B cell (primary cell): ENCODE measurements around the gene NRGN. TPM values are rescaled to one million over a fixed set of nuclear protein-coding genes. Genes with fewer than 3 reads are reported as not detected.

ENCODE experiments used
- ATAC-seq: fragments of 200-7000 bp; cut with Tn5 transposase; one replicate; pipeline ENCODE4 v1.10.0; 2021; ENCODE audit warnings: low read depth, mild to moderate bottlenecking, moderate number of reproducible peaks, moderate library complexity
- CTCF ChIA-PET: fragments of 350-600 bp; sonication (Branson Sonifier 250); formaldehyde crosslinking; loops from one replicate; lab custom pipeline; 2021; ENCODE audit warnings: antibody characterized with exemption, inconsistent platforms; lab: Charles Lee
- POLR2A ChIA-PET: fragments of 350-600 bp; sonication (Branson Sonifier 250); formaldehyde crosslinking; loops from one replicate; lab custom pipeline; 2021; ENCODE audit warnings: antibody characterized with exemption; lab: Charles Lee
- DNase-seq: peaks from one replicate; pipeline ENCODE4 v3.0.0; 2013
- H2AFZ ChIP-seq: 2 replicates; pipeline ENCODE4 v1.6.1; 2012; ENCODE audit warnings: mild to moderate bottlenecking, low read depth, low read length; ENCODE audit not compliant: insufficient read depth, poor library complexity, severe bottlenecking
- H3K27ac ChIP-seq, 2 donors: 1 replicate in 1 of 2; 2 replicates in 1 of 2; pipeline ENCODE4 v1.5.1; 2012 to 2013; ENCODE audit warnings: low read length in 2 of 2, mild to moderate bottlenecking in 2 of 2, moderate library complexity in 1 of 2
- H3K27me3 ChIP-seq, 4 experiments: fragments of 200-600 bp in 1 of 4; sonication (generic) in 1 of 4; replicated peaks in 1 of 4; 1 replicate in 2 of 4; 2 replicates in 2 of 4; pipeline versions ENCODE4 v1.6.1 to v1.7.0; 2013 to 2016; ENCODE audit warnings: low read length in 3 of 4, mild to moderate bottlenecking in 2 of 4, mixed read lengths in 1 of 4, moderate library complexity in 1 of 4; ENCODE audit not compliant: insufficient read depth in 4 of 4, control insufficient read depth in 3 of 4; ENCODE audit errors: control extremely low read depth in 1 of 4
- H3K36me3 ChIP-seq, 2 experiments: replicated peaks in 1 of 2; 1 replicate in 1 of 2; 2 replicates in 1 of 2; pipeline versions ENCODE4 v1.6.1 to v1.7.1; 2013; ENCODE audit warnings: low read length in 1 of 2; ENCODE audit not compliant: insufficient read depth in 2 of 2, control insufficient read depth in 1 of 2; ENCODE audit errors: control extremely low read depth in 1 of 2, extremely low read depth in 1 of 2
- H3K4me1 ChIP-seq, 2 donors: fragments of 200-600 bp in 1 of 2; sonication (generic) in 1 of 2; 1 replicate in 1 of 2; 2 replicates in 1 of 2; pipeline versions ENCODE4 v1.5.1 to v1.6.1; 2013 to 2017; ENCODE audit warnings: low read length in 2 of 2; ENCODE audit not compliant: control insufficient read depth in 2 of 2, insufficient read depth in 2 of 2
- H3K4me2 ChIP-seq: replicated peaks from 2 replicates; pipeline ENCODE3; 2012; ENCODE audit warnings: mild to moderate bottlenecking, low read depth, low read length; ENCODE audit not compliant: poor library complexity, severe bottlenecking
- H3K4me3 ChIP-seq, 5 experiments: fragments of 200-600 bp in 1 of 5; sonication (generic) in 1 of 5; 1 replicate in 3 of 5; 2 replicates in 2 of 5; pipeline versions ENCODE4 v1.5.1 to v1.7.0; 2011 to 2016; ENCODE audit warnings: low read length in 4 of 5, mild to moderate bottlenecking in 4 of 5, low read depth in 2 of 5, control low read depth in 1 of 5, moderate library complexity in 1 of 5; ENCODE audit not compliant: insufficient read depth in 1 of 5; ENCODE audit errors: control extremely low read depth in 1 of 5, extremely low read depth in 1 of 5
- H3K79me2 ChIP-seq: fragments of 200-600 bp; sonication (generic); one replicate; pipeline ENCODE4 v1.6.0; 2016; ENCODE audit warnings: low read length; ENCODE audit not compliant: control insufficient read depth, insufficient read depth
- H3K9ac ChIP-seq: fragments of 200-600 bp; sonication (generic); 2 replicates; pipeline ENCODE4 v1.6.1; 2017; ENCODE audit warnings: mild to moderate bottlenecking, low read length, moderate library complexity
- H3K9me3 ChIP-seq, 3 donors: one replicate each; pipeline versions ENCODE4 v1.6.1 to v1.7.1; 2013; ENCODE audit warnings: low read length in 2 of 3; ENCODE audit not compliant: control insufficient read depth in 2 of 3, insufficient read depth in 1 of 3; ENCODE audit errors: control extremely low read depth in 1 of 3
- H4K20me1 ChIP-seq: 2 replicates; pipeline ENCODE4 v1.6.0; 2012; ENCODE audit warnings: mild to moderate bottlenecking, low read length; ENCODE audit not compliant: insufficient read depth, control insufficient read depth, poor library complexity, severe bottlenecking
- H3K27ac Mint-ChIP-seq: one replicate; pipeline ENCODE4 v1.8.0; 2021; ENCODE audit warnings: mixed read lengths
- H3K27me3 Mint-ChIP-seq: one replicate; pipeline ENCODE4 v1.8.0; 2021; ENCODE audit warnings: mixed read lengths
- H3K4me1 Mint-ChIP-seq: one replicate; pipeline ENCODE4 v1.8.0; 2021; ENCODE audit warnings: mixed read lengths
- H3K4me3 Mint-ChIP-seq: one replicate; pipeline ENCODE4 v1.8.0; 2021; ENCODE audit warnings: mixed read lengths
- H3K9me3 Mint-ChIP-seq: one replicate; pipeline ENCODE4 v1.8.0; 2022; ENCODE audit warnings: mixed read lengths; ENCODE audit not compliant: insufficient read depth
- EZH2 ChIP-seq: IDR thresholded peaks from 2 replicates; pipeline ENCODE4 v1.6.1; 2012; ENCODE audit warnings: borderline replicate concordance, low read depth, mild to moderate bottlenecking, moderate library complexity, low read length; ENCODE audit not compliant: insufficient read depth, poor library complexity, severe bottlenecking
- WGBS: methylation state at CpG from one replicate; pipeline ENCODE4 v1.1.5; 2013; ENCODE audit warnings: missing lambda C conversion rate; ENCODE audit not compliant: insufficient coverage; 5-methylcytosine and 5-hydroxymethylcytosine counted together
- intact Hi-C: fragments of 100-400 bp; cut with micrococcal nuclease; formaldehyde crosslinking; loops from one replicate; pipeline ENCODE4 v1.10.0; 2022
- polyA plus RNA-seq: library from polyadenylated mRNA; depleted of rRNA; stranded (reverse); fragments of >200 nt; gene quantifications from 2 replicates; pipeline ENCODE4 v1.2.3, GENCODE V29; 2012
- total RNA-seq, 2 donors: library from RNA; stranded (reverse); fragments of 120-200 nt in 1 of 2; gene quantifications; 1 replicate in 1 of 2; 2 replicates in 1 of 2; pipeline versions ENCODE4 v1.2.3 to v1.2.4, GENCODE V29; 2013 to 2022
- TF ChIP-seq, protein P1 (sequence below): fragments of 200-600 bp; IDR thresholded peaks from one replicate; pipeline ENCODE4 v1.8.0; 2022; ENCODE audit warnings: antibody characterized with exemption, mild to moderate bottlenecking

NRGN gene
- total and polyA plus RNA-seq, 2 donors (not counting 1 experiment from before 2014, with no cell fraction given), result 3.1 TPM; not detected in 1

DNA sequence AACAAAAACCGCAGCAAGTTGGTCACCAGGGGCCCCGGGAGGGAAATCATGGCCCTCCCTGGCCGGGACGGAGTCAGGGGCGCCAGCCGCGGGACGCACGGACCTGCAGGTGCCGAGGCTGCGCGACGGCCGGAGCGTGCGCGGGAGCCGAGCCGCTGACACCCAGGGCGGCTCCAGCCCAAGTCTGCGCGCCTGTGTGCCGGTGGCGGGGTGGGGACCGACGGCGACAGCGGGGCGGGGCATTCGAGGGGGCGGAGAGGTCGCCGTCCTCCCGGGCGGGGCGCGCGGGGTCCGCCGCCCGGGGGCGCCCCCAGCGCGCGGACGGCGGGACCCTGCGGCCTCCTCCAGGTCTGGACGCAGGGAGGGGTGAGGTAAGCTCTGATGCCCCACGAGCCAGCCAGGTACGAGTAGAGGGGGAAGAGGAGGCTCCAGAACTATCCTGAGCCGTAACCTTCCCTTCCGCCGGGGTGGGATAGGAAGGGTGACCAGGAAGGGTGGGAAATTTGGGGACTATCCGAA, 22.4 kb downstream of the NRGN start, which contains the start of gene ESAM:
Gene ESAM (minus strand): TSS at position 186 of the 519 bp plus-strand sequence. CDS start 136 bp downstream, at position 50.
- Histone ChIP-seq H3K27me3 (peaks cover 0 to 22% (median 10%) of the 10 kb centered on the region in 4 experiments), H3K36me3 (peaks cover 0 to 3% of the 10 kb centered on the region in 2 experiments), H4K20me1 (peaks cover 6% of the 10 kb centered on the region), H3K79me2 (peaks cover 23% of the 10 kb centered on the region), H3K4me3 (peak within 1 kb of the TSS; percentile 42 to 81 (median 64)), H3K9ac (peak within 1 kb of the TSS; percentile 76), H3K4me2 (peak within 1 kb of the TSS; percentile 99), H3K4me1 (peaks cover 43 to 61% of the 10 kb centered on the region in 2 donors), H3K27ac (peak within 1 kb of the TSS; percentile 49 to 87), H2AFZ (peak within 1 kb of the TSS; percentile 86), H3K9me3 (peaks cover 0 to 3% (median 0%) of the 10 kb centered on the region in 3 donors)
- ChIA-PET CTCF (interaction anchor here (0.6 to 11.1 kb wide), 20 partner anchors 9 to 117 kb away, joined by 3 to 202 read pairs (median 8); partner anchors contain the start of genes MSANTD2, NRGN, SIAE and SPA17), POLR2A (interaction anchor here (0.7 to 1.6 kb wide), 3 partner anchors 16 to 22 kb away, joined by 3 to 7 read pairs (median 3); partner anchors contain the start of gene NRGN)
- WGBS, result 0% methylated on average over 51 of the region's 55 CpGs
- H3K4me1 Mint-ChIP-seq, result peaks cover 46% of the 10 kb centered on the region
- H3K27ac Mint-ChIP-seq, result peak within 1 kb of the TSS; percentile 67
- TF ChIP-seq, protein P1, sequence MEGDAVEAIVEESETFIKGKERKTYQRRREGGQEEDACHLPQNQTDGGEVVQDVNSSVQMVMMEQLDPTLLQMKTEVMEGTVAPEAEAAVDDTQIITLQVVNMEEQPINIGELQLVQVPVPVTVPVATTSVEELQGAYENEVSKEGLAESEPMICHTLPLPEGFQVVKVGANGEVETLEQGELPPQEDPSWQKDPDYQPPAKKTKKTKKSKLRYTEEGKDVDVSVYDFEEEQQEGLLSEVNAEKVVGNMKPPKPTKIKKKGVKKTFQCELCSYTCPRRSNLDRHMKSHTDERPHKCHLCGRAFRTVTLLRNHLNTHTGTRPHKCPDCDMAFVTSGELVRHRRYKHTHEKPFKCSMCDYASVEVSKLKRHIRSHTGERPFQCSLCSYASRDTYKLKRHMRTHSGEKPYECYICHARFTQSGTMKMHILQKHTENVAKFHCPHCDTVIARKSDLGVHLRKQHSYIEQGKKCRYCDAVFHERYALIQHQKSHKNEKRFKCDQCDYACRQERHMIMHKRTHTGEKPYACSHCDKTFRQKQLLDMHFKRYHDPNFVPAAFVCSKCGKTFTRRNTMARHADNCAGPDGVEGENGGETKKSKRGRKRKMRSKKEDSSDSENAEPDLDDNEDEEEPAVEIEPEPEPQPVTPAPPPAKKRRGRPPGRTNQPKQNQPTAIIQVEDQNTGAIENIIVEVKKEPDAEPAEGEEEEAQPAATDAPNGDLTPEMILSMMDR, result no peak
- TF ChIP-seq EZH2, result no peak
- peak within 1 kb of the TSS; percentile 94 for H3K4me3 Mint-ChIP-seq
- peaks cover 6% of the 10 kb centered on the region for H3K27me3 Mint-ChIP-seq
- peak; percentile 73 for ATAC-seq
- intact Hi-C loops, result loop anchor here (1.0 to 2.0 kb wide), 3 partner anchors 31 to 139 kb away; partner anchors contain the start of gene TBRG1
- DNase-seq, result peak; percentile 82
- no peaks in the 10 kb centered on the region for H3K9me3 Mint-ChIP-seq
